Subcutaneous adipose tissue (tissue), 4 donors: ENCODE results near the gene GPR35. TPM values are rescaled to one million over a fixed set of nuclear protein-coding genes. Genes with fewer than 3 reads are reported as not detected.

Source experiments
- CTCF ChIP-seq: fragments of 450-650 bp; IDR thresholded peaks from one replicate; pipeline ENCODE4 v1.5.1; 2016; ENCODE audit warnings: low read depth, mild to moderate bottlenecking, control low read depth, antibody characterized with exemption, moderate library complexity
- total RNA-seq, 4 donors: library from RNA; depleted of rRNA; stranded (reverse); fragments of >200 nt; gene quantifications; one replicate each; pipeline ENCODE4 v1.1.0, GENCODE V29; 2016

Gene GPR35
- 1 to 10 TPM in 1 of 4 donors, under 1 TPM in 2, not detected in 1; 0.44 to 3.9 (median 0.94) TPM for total RNA-seq

- no peak for TF ChIP-seq CTCF
Measured at GRCh38 chr2:240624950-240625621, at the start of gene GPR35. Gene GPR35 (plus strand): TSS chr2:240625480. CDS start chr2:240629953, 4,473 bp downstream.

GRCh38 chr2:240576036-240576435, 49.2 kb upstream of the GPR35 start:
- TF ChIP-seq CTCF, result no peak

GRCh38 chr2:240576436-240577205, 48.7 kb upstream of the GPR35 start:
- TF ChIP-seq CTCF, result no peak

- no peak for TF ChIP-seq CTCF
Measured at GRCh38 chr2:240577281-240578109, 47.8 kb upstream of the GPR35 start.

GRCh38 chr2:240578110-240578450, 47.2 kb upstream of the GPR35 start:
- TF ChIP-seq CTCF, result no peak

- TF ChIP-seq CTCF, result no peak
Measured at GRCh38 chr2:240578488-240578887, 46.8 kb upstream of the GPR35 start.
